GM12873 (cell line): ENCODE data around the gene CDH26.
A peak's percentile ranks its signal among the peaks of the same experiment; 100 is the strongest.

Experiments
- CTCF ChIP-seq: IDR thresholded peaks from 2 replicates; pipeline ENCODE4 v1.5.1; 2012; ENCODE audit warnings: low read depth, mild to moderate bottlenecking, moderate library complexity, low read length, control low read depth; ENCODE audit not compliant: insufficient read depth; ENCODE audit errors: missing control alignments

CDH26 gene

GRCh38 chr20:59942245-59942644 is 16.0 kb upstream of the CDH26 start:
- no peak for TF ChIP-seq CTCF

GRCh38 chr20:59944726-59945125 is 13.5 kb upstream of the CDH26 start:
- no peak for TF ChIP-seq CTCF

- no peak for TF ChIP-seq CTCF
Observed at GRCh38 chr20:59945175-59945574, 13.0 kb upstream of the CDH26 start.

GRCh38 chr20:59945731-59946130 is 12.5 kb upstream of the CDH26 start:
- no peak for TF ChIP-seq CTCF

GRCh38 chr20:59947376-59947775 is 10.8 kb upstream of the CDH26 start:
- no peak for TF ChIP-seq CTCF

GRCh38 chr20:59948212-59948611 is 10.0 kb upstream of the CDH26 start:
- TF ChIP-seq CTCF: no peak

GRCh38 chr20:59948828-59949720 is 9.1 kb upstream of the CDH26 start:
- peak; percentile 56 for TF ChIP-seq CTCF
